ENCODE data around the gene NUTF2.
"Not testable (repeated sequence)": the region's sequence is repeated elsewhere in the genome, so short reads cannot be mapped to it uniquely, and the experiment has no call there.

NUTF2 gene

GRCh38 chr16:67885545-67885944, 38.8 kb downstream of the NUTF2 start:
- no peak for DNase-seq (ENCODE audit: low read depth, low spot score)

DNA sequence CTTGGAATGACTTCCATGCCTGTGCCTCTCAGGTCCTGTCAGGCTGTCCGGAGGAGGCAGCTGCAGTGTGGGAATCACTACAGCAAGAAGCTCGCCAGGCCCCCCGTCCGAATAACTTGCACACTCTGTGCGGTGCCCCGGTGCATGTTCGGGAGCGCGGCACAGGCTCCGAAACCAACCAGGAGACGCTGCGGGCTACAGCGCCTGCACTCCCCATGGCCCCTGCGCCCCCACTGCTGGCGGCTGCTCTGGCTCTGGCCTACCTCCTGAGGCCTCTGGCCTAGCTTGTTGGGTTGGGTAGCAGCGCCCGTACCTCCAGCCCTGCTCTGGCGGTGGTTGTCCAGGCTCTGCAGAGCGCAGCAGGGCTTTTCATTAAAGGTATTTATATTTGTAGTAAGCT, 39.2 kb downstream of the NUTF2 start:
- DNase-seq (ENCODE audit: low read depth, low spot score), result no peak

GRCh38 chr16:67886387-67886786, 39.7 kb downstream of the NUTF2 start:
- no peak for DNase-seq (ENCODE audit: low read depth, low spot score)

- DNase-seq (ENCODE audit: low read depth, low spot score), result no peak
Measured at GRCh38 chr16:67888331-67888730, 41.6 kb downstream of the NUTF2 start.

- DNase-seq (ENCODE audit: low read depth, low spot score), result no peak
Measured at GRCh38 chr16:67892375-67892774, 45.6 kb downstream of the NUTF2 start.

DNA sequence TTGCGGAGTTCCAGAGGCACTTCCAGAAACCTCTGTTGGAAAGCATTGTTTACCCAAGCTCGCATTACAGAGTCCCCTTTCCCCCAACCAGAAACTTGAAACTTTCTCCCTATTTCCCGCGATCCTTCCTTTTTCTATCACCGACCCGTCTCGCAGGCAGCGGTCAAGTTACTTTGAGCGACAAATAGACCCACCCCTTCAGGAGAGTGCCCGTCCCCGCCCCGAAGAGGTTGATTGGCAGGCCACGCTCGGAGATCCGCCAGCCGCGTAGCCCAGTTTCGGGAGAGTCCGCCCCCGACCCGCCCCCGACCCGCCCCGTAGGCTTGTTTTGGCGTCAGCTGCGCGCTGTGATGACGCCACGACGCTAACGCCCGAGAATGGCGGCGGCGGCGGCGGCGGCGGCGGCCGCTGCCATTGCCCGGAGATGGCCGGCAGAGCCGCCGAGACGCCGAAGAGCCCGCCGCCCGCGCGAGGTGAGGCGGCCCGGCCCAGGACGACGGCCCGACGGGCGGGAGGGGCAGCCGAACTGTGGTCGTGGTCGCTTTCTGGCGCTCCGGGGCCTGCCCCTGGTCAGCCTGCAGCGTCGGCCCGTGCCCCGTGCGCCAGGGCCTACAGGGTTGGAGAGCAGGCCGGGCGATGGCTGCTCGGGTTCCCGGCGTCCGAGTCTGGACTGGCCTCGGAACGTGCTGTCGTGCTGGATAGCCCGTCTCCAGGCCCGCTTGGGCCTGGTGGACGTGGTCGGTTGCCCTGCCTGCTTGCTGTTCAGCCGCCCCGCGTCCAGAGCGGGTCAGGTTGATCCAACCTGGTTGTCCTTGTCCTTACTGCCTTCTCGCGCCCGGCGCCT, 46.4 kb downstream of the NUTF2 start, which contains the start of gene PSKH1:
PSKH1 (plus strand) TSS at position 356 of the 844 bp plus-strand sequence. CDS start 15,496 bp downstream, outside the sequence.
- peak; percentile 90 for DNase-seq (ENCODE audit: low read depth, low spot score)

DNA sequence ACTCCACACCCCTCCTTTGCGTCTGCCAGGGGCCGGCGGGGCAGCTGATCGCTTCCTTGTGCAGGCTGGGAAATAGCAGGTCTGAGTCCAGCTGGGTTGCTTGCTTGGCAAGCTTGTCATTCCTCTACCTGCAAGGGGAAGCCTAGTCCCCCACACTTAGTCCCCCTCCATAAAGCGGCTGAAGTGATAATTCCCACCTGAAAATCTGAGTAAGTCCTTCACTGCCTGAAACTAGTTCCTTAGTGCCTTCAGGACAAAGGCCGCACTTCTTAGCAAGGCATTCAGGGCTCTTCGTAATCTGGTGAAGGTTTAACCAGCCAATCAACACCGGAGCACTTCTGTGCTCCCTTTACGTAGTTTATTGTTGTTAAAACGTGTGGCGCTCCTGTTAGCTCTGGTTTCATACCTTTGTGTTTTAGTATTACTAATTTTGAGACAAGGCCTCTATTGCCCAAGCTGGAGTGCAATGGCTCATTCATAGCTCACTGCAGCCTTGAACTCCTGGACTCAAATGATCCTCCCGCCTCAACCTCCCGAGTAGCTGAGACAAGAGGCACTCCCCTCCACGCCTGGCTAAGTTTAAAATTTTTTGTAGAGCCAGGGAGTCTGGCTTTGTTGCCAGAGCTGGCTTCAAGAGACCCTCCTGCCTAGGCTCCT, 47.1 kb downstream of the NUTF2 start:
- DNase-seq (ENCODE audit: low read depth, low spot score), result no peak

DNA sequence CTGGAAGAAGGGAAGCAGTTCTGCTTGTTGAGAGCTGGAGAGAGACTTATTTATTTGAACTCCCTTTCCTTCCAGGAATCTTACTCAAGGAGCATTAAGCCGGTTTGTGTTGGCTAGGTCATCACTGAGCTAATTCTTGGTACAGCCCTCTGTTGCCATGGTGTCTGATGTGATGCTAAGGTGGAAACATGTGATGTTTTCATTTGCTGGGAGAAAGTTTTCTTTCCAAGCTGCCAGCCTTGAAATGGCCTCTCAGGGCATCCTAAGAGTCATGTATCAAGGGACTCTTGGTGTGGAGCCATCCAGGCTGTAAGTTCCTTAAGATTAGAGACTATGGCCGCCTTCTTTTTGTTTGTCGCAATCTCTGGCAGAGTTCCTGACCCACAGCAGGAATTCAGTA, 50.5 kb downstream of the NUTF2 start:
- DNase-seq (ENCODE audit: low read depth, low spot score), result no peak

DNA sequence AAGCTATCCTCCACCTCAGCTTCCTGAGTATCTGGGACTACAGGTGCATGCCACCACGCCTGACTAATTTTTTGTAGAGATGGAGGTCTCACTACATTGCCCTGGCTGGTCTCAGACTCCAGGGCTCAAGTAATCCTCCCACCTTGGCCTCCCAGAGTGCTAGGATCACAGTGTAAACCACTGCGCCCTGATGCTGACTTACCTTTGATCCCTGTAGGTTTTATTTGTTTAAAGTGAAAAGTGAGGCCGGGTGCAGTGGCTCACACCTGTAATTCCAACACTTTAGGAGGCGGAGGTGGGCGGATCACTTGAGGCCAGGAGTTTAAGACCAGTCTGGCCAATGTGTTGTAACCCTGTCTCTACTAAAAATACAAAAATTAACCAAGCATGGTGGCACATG, 55.0 kb downstream of the NUTF2 start:
- DNase-seq (ENCODE audit: low read depth, low spot score), result no peak

- no peak for DNase-seq (ENCODE audit: low read depth, low spot score)
Measured at GRCh38 chr16:67902831-67903230, 56.1 kb downstream of the NUTF2 start.

DNA sequence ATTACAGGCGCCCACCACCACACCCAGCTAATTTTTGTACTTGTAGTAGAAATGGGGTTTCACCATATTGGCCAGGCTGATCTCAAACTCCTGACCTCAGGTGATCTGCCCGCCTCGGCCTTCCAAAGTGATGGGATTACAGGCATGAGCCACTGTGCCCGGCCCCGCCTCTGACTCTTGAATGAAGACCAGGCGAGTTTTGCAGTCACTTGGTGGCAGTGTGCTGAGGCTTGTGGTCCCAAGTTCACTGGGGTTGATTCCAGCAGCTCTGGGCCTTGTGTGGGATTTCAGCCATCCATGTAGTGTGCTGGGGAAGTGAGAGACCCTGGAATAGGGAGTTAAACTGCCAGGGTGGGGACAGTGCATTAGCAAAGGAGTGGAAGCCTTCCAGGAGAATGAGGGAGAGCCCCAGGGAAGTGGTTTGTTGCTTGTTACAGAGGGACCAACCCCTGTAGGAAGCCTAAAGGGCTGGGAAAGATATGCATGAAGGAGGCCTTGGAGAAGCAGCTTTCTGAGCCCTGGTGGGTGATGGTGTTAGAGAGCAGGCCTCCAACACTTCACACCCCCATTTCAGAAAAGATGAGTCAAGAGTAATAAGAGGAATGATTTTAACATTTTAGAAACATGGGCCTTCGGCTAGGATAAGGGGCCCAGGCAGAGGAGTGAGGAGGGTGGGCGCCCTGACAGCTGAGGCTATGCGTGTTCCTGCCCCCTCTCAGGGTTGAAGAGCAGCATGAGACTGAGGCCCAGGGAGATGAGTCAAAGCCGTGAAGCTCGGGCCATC, 60.9 kb downstream of the NUTF2 start:
- DNase-seq (ENCODE audit: low read depth, low spot score), result no peak

GRCh38 chr16:67909056-67909742, 62.5 kb downstream of the NUTF2 start:
- DNase-seq (ENCODE audit: low read depth, low spot score), result no peak

GRCh38 chr16:67910158-67910557, 63.4 kb downstream of the NUTF2 start:
- DNase-seq (ENCODE audit: low read depth, low spot score), result no peak

- DNase-seq (ENCODE audit: low read depth, low spot score), result no peak
Measured at GRCh38 chr16:67914758-67915495, 68.2 kb downstream of the NUTF2 start.

- DNase-seq (ENCODE audit: low read depth, low spot score), result not testable (repeated sequence)
Measured at GRCh38 chr16:67915496-67915769, 68.7 kb downstream of the NUTF2 start.

- DNase-seq (ENCODE audit: low read depth, low spot score), result no peak
Measured at GRCh38 chr16:67915831-67916723, 69.3 kb downstream of the NUTF2 start.

- DNase-seq (ENCODE audit: low read depth, low spot score), result no peak
Measured at GRCh38 chr16:67917140-67917851, 70.6 kb downstream of the NUTF2 start.

DNA sequence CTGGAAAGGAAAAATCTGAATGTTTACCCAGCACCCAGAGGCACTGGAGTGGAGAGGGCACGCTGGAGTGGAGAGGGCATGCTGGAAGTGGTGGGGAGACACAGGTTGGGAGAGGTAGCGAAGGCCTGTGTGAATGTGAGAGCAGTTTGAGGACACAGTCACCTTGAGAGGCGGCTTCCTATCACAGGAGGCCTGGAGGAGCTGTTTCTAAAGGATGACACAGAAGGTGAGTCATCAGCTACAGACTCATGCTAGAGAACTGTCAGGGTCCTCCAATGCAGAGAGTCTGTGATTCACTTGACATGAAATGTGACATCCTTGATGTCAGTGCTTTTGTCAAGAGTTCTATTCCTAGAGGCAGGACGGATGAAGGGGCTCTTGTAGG, 71.1 kb downstream of the NUTF2 start:
- DNase-seq (ENCODE audit: low read depth, low spot score), result no peak

DNA sequence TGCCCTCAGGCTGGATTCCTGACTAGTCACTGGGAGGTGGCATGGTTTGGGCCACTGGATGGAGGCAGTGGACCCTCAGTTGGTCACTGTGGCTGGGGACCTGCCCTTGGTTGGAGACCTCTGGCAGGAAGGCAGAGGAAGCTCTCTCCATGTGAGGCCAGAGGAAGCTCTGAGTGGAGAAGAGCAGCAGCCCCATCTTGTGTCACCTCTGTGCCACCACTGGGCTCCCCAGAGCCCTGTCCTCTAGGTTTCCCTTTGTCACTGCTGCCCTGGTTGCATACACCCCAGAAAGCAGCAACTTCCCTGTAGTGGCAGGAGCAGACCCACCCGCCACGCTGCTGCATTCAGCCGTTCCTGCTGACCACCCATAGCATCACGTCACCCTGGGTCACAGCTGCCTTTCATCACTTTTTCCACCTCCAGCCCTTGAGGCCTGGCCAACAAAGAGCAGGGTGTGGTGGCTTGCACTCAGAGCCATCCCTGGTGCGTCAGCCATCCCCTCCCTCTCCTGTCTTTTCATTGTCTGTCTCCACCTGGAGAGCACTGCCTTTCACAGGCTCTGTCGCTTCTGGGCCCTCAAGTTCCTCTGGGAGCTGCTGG, 73.0 kb downstream of the NUTF2 start:
- no peak for DNase-seq (ENCODE audit: low read depth, low spot score)
